ENCODE measurements around the gene RGS9BP.
"Not testable (repeated sequence)": the region's sequence is repeated elsewhere in the genome, so short reads cannot be mapped to it uniquely, and the experiment has no call there.

Gene RGS9BP

DNA sequence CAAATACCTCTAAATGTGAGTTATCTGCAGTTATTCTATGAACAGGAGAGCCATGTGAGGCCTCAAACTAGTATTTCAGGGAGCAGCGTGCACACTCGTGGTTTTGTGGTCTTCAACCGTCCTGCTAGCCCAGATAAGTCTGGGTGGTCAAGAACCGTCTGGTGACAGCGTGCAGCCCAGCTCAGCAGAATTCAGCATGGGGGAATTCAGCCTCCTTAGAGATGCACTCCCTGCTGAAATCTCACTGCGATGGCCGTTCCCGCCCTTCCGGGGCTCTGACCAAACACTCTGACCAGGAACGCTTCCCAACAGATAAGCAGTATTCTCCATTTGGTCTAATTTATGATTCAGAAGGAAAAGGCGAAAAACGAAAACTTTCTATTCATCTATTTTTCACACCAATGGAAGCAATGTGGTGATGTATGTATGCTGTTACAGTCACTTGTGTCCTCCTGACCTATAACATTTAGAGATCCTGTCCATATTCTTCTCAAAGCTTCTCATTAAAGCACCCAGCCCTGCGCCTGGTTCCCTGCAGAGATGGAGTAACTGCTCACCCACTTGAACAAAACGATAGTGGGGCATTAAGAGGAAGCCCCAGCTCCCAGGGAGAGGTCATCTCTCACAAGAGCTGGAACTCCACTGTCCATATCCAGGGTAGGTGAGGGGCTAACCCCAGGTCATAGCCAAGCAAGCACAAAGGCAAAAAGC, 3.6 kb upstream of the RGS9BP start:
- DNase-seq (ENCODE audit: low read depth) = no peak

DNA sequence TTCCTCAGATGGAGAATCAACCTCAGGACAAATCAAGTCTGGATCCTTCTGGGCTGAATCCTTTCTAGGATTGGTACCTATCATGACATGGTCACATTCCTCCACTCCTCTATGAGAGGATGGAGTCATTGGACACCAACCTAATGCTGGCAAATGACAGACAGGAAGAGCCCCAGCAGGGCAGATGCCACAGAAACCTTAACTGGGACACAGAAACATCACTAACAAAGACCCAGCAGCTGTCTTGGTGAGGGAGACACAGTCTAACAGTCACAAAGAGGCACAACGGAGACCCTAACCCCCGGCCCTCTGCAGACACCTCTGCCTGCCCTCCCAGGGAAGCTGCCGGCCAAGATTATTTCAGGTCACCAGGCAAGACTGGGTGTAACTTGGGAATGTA, 2.8 kb upstream of the RGS9BP start:
- DNase-seq (ENCODE audit: low read depth) = no peak

DNA sequence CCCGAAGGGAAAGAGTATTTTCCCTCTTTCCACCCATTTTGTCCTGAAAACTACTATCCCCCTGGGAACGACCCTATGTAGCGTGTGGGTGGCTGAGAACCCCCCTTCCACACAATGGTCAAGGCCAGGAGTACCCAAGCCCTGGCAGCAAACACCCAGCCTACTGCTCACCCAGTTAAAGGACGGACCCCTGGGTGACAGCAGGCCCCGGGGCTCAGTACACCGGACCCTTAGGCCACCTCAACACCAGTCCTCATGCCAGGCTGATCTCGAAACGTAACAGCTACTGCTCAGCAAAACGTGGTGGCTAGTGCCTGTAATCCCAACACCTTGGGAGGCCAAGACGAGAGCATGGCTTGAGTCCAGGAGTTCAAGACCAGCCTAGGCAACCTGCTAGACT, 2.1 kb upstream of the RGS9BP start:
- DNase-seq (ENCODE audit: low read depth) = no peak

DNA sequence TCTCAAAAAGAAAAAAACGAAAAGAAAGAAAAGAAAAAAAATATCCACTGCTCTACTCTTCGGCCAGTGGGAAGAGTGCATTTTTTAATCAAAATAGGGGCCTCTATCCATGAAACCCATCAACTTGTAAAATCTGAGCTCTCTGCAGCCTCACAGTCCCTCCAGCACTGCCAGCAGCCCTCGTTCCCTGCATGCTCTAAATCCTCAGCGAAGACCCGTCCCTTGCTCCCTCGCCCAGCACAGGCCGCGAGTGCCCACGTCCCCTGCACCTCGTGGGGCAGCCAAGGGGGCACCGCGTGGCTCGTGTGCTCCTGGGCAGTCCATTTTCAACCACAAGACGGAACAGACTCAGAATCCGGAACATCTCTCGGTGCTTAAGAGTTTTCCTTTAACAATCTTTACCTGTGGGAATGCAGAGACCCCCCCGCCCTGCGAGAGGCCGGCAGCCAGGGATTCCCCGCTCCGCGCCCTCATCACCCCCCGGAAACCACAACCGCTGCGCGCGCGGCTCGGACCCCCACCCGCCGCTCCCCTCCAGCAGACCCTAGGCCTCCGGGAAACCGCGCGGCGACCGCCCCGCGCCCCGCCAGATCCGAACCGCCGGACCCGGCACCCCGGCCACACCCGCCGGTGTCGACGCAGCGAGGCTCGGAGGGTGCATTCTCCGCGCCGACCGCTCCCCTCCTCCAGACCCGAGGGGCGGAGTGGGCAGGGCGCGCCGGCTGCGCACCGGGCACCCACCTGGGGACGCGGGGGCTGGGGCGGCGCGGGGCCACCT, 1.3 kb upstream of the RGS9BP start:
- no peak for DNase-seq (ENCODE audit: low read depth)

DNA sequence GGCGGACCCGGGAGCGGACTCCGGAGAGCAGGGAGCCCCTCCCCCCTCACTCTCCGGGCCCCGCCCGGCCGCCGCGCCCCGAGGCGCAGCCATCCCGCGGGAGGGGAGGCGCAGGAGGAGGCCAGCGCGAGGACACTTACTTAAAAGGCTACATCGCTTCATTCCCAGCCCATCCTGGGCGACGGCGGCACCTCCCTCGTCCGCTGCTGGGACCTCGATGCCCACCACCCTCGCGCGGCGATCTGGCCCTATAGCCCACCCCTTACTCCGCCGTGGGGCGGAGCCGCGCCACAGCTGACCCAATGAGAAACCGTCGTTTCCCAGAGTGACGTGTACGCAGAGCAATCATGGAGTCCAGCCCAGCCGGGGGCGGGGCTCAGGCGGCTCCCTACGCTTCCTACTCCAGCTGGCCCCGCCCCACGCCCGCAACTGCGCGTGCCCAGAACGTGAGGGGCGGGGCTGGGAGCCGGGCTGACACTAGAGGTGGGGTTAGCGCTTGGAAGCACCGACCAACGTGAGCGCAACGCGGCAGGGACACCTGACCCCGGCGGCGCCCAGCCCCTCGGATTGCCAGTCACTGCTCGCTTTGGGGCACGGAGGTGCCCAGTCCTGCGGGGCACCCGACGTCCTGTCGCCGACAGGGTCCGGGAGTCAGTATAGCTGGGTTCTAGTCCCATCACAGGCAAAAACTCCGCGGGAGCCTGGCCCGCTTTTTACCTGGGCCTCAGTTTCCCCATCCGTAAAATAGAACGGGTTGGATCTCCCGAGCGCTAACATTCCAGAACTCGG, 523 bp upstream of the RGS9BP start, which contains the start of gene ANKRD27:
TSS of gene ANKRD27 (minus strand) at position 250 of the 789 bp plus-strand sequence. CDS start 16,165 bp downstream, outside the sequence.
- DNase-seq (ENCODE audit: low read depth) = peak; percentile 96

DNA sequence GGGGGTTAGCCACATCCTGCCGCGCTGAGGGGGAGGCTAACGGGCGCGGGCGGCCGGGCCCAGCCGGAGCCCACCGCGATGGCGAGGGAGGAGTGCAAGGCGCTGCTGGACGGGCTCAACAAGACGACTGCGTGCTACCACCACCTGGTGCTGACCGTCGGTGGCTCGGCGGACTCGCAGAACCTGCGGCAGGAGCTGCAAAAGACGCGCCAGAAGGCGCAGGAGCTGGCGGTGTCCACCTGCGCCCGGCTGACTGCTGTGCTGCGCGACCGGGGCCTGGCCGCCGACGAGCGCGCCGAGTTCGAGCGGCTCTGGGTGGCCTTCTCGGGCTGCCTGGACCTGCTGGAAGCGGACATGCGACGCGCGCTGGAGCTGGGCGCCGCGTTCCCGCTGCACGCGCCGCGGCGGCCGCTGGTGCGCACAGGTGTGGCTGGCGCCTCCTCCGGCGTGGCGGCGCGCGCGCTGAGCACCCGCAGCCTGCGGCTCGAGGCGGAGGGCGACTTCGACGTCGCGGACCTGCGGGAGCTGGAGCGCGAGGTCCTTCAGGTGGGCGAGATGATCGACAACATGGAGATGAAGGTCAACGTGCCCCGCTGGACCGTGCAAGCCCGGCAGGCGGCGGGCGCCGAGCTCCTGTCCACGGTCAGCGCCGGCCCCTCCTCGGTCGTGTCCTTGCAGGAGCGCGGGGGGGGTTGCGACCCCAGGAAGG, 692 bp downstream of the RGS9BP start:
- DNase-seq (ENCODE audit: low read depth) = no peak

DNA sequence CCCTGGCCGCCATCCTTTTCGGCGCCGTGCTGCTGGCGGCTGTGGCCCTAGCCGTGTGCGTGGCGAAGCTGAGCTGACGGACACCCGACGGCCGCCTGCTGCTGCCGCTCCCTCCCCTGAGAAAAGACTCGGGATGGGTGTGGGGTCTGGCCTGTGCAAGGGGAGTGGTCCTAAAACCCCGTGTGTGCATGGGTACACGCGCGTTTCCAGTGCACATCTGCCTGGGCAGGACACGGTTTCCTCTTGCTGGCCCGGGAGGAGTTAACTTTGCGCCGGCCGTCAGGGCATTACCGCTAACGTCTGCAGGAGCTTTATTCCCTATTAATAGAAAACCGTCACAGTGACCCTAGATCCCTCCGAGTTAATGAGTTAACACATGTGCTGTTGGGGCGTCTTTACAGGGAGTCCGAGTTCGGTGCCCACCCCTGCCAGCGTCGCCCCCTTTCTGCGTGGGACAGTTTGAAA, 1.3 kb downstream of the RGS9BP start:
- DNase-seq (ENCODE audit: low read depth) = no peak

DNA sequence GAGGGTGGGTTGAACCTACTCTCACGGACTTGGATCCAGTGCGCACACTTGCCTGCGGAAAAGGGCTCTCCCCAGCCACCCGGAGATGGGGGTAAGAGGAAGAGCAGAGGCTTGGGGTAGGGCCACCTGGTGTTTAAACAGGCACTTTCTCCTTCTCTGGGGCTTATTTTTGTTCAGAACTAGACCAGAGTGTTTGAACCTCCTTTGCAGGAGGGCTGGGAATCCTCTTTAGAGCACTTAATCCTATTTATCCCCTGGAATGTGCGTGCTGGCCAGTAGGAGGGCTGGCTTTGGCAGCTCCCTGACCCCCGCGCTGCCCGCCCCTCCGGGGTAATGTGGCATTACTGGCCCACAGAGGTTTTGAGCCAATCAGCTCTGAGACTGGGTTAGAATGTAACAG, 2.0 kb downstream of the RGS9BP start:
- no peak for DNase-seq (ENCODE audit: low read depth)

DNA sequence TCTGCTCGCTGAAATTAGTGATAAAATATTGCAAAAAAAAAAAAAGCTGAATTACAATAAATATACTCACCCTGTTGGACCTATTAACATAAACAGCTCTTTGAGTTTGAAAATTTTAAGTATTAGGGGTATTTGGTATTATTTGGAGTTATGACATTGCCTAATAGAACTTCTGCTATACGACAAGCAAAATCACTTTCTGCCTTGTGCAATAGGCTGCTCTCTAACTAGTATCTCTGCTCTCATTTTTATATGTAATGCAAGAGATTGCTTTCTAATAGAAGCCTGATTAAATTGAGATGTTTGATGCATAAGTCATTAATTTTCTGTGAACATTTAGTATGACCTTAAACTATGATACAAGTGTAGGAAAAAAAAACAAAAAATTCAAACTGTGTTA, 5.3 kb downstream of the RGS9BP start:
- no peak for DNase-seq (ENCODE audit: low read depth)

DNA sequence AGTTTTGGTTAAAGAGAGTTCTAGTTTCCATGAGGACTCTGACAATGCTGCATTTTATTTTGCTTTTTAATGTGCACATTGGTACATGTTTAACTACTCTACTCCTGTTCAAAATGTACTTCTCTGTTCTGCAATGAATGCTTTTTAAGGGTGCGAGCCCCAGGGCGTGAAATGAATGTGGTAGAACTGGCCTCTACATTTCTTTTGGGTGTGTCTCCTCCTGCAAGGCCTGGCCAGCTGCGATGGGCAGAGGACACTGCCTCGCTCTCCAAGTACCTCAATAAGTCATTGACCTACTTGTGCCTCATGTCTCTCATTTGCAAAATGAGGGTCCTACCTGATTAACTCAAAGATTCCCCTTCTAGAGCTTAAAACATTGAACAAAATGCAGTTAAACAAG, 6.7 kb downstream of the RGS9BP start:
- no peak for DNase-seq (ENCODE audit: low read depth)

DNA sequence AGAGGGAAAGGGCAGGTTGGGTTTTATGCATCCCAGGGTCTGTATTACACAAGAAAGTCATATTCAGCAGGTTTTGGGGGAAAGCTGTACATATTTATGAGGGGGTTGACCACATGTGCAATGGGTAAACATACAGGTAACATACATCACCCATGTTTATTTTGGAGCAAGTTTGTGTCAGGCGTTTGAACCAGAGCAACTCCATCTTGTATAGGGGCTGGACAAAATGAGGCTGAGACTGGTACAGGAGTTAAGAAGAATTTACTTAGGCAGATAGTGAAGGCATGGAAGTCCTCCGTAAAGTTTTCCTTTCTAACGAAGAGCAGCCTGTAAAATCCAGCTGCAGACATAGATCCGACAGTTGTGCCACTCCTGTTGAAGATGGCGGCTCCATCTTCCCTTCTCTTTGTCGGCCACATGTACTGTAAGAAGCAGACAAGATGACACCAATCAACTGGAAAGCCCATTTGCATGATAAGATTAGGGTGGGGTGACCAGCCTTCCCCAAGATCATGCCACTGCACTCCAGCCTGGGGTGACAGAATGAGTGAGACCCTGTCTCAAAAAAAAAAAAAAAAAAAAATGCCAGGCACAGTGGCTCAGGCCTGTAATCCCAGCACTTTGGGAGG, 11.3 kb downstream of the RGS9BP start:
- no peak for DNase-seq (ENCODE audit: low read depth)

DNA sequence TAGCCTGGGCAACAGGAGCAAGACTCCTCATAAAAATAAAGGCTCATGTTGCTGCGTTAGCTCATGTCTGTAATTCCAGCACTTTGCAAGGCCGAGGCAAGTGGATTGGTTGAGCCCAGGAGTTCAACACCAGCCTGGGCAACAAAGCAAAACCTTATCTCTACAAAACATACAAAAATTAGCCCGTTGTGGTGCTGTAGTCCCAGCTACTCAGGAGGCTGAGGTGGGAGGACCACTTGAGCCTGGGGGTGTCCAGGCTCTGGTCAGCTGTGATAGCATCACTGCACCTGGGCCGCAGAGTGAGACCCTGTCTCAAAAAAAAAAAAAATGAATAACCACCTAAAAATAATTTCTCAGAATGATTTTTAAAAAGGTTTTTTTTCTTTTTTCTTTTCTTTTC, 12.0 kb downstream of the RGS9BP start:
- no peak for DNase-seq (ENCODE audit: low read depth)

DNA sequence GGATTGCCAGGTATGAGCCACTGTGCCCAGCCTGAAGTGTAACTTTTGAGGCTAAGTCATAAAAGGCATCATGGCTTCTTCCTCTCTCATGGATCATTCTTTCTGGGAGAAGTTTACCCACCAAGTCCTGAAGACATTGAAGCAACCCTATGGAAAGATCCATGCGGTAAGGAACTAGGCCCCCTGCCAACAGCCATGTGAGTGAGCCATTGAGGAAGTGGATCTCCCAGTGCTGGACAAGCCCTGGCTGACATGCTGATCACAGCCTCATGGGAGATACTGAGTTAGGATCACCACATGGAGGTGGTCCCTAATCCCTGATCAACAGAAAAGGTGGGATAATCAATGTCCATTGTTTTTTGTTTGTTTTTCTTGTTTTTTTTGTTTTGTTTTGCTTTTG, 12.7 kb downstream of the RGS9BP start:
- no peak for DNase-seq (ENCODE audit: low read depth)

DNA sequence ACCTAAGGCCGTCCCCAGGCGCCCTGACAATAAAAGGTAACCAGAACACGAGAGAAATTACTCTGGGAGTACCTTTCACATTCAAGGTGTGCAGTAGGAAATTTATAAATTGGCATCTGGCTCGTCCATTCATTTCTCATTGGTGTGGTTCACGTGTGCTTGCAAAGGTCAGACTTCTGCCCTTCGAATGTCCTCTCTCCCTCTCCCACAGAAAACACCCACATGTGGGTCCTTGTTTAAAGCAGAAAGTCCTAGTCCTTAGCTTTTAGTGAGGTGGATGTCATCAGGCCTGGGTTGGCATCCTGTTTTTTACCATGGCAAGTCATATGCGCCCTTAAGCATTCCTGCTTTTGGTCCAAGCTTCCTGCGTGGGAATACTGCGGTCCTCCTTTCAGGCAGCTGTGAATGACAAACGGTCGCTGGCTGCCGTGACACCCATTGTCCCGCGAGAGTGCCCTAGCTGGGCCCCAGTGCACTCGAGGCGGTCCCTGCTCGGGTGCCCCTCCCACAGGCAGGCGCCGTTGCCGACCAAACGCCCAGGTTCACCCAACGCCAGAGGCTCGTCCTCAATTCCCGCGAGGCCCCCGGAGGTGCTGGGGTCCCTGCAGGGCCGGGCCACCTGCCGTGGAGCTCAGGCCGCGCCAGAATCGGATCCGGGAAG, 15.8 kb downstream of the RGS9BP start, which contains the start of gene NUDT19:
TSS of gene NUDT19 (plus strand) at position 531 of the 661 bp plus-strand sequence. CDS start 140 bp downstream, outside the sequence.
- peak; percentile 57 for DNase-seq (ENCODE audit: low read depth)

DNA sequence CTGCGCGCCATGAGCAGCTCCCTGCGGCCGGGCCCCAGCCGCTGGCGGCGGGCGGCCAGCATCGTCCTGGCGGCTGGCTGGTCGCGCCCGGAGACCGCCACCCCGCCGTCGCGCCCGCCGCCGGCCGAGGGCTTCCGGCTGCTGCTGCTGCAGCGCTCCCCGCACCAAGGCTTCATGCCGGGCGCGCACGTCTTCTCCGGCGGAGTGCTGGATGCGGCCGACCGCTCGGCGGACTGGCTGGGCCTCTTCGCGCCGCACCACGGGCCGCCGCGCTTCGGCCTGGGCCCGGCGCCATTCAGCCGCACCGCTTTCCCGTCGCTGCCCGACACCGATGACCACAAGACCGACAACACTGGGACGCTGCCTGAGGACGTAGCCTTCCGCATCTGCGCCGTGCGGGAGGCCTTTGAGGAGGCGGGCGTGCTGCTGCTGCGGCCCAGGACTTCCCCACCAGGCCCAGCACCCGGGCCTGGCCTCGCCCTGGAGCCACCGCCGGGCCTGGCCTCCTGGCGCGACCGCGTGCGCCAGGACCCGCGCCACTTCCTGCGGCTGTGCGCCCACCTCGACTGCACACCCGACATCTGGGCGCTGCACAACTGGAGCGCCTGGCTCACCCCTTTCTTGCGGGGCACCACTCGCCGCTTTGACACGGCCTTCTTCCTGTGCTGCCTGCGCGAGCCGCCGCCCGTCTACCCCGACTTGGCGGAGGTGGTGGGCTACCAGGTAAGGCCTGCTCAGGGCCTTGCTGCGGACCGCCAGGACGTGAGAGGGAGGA, 16.5 kb downstream of the RGS9BP start:
- DNase-seq (ENCODE audit: low read depth) = peak; percentile 29

DNA sequence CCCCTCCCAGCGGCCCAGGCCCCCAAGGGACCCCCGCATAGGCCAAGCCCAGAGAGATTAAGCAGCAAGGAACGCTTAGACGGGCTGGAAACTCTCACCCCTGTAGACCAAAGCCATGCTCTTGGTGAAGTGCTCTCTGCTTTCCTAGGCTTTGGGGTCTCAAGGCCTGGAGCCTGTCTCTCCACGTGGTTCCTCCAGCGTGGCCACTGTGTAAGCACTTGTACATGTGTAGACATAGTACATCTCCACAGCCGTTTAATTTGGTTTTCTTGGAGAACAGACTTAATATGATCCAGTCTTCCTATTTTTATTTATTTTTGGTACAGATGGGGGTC, 17.0 kb downstream of the RGS9BP start:
- no peak for DNase-seq (ENCODE audit: low read depth)

DNA sequence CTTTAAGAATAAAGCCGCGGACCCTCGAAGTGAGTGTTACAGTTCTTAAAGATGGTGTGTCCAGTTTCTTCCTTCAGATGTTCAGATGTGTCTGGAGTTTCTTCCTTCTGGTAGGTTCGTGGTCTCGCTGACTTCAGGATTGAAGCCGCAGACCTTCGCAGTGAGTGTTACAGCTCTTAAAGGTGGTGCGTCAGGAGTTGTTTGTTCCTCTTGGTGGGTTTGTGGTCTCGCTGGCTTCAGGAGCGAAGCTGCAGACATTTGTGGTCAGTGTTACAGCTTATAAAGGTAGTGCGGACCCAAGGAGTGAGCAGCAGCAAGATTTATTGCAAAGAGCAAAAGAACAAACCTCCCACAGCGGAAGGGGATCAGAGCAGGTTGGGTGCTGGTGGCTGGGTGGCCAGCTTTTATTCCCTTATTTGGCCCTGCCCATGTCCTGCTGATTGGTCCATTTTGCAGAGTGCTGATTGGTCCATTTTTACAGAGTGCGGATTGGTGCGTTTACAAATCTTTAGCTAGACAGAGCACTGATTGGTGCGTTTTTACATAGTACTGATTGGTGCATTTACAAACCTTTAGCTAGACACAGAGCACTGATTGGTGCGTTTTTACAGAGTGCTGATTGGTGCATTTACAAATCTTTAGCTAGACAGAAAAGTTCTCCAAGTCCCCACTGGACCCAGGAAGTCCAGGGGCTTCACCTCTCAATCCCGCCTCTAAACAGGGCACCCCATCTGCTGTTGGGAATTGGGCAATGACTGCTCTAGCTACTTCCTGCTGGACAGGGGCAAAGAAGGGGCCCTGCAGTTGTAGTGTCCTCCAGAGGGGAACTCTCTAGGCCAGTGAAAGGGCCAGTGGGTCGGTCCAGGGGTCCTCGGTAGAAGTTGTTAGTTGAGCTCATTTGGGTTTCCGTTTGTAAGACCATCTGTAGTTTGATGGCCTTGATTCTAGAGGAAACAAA, 17.8 kb downstream of the RGS9BP start:
- peak; percentile 8 for DNase-seq (ENCODE audit: low read depth)

DNA sequence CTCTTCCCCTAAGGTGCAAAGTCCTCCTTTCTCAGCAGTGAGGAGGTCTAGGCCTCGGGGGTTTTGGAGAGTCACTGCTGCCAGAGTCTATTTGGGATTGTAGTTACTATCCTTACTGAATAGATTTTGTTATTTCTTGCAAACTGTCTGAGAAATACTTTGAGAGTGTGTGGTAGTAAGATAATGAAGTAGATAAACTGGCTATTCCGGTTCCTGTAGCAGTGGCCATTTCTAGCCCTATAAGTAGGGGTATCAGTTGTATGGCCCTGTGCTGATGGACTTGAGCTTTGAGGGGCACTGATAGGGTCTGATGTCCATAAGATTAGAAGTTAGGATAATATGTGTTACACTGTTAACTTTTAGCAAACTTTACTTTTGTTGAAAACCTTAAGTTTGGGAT, 18.7 kb downstream of the RGS9BP start:
- not testable (repeated sequence) for DNase-seq (ENCODE audit: low read depth)

DNA sequence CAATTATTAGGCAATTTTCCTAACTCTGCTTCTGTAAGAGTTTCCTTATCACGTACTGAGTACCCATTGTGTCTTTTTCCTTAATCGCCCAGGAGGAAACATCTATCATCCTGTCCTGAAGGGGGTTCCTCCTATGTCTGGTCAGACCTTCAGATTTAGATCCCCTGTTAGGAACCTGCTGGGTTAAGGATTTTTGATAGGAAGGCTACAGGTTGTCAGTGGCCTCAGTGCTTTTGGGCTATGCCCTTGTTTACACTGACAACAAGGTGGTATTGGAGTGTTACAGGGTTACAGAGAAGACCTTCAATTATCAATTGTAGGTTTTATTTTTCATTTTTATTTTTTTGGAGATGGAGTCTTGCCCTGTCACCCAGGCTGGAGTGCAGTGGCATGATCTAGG, 19.2 kb downstream of the RGS9BP start:
- not testable (repeated sequence) for DNase-seq (ENCODE audit: low read depth)

Data from stimulated activated CD8-positive, alpha-beta memory T cell treated with anti-CD3 and anti-CD28 coated beads, Interleukin-12 subunit alpha, Interleukin-12 subunit beta, amount 100 ng/mL, for 4 hours (primary cell).